ENCODE measurements around the gene LAMTOR2. TPM values are rescaled to one million over a fixed set of nuclear protein-coding genes. Genes with fewer than 3 reads are reported as not detected.

LAMTOR2 gene
- total and polyA plus RNA-seq, 2 donors (not counting 1 experiment from before 2014, with no cell fraction given), result 56.3 to 84.7 TPM

GRCh38 chr1:156072251-156072650, 17.7 kb downstream of the LAMTOR2 start:
- TF ChIP-seq EZH2 (IDR thresholded peaks at IDR 0.05; ENCODE audit: low read length, missing control alignments) (no peak), CTCF (conservative IDR thresholded peaks at IDR 0.05 in 1 of 2, IDR thresholded peaks at IDR 0.05 in 1 of 2; ENCODE audit: low read depth in 1 of 2, low read length in 2 of 2) (no peak)

GRCh38 chr1:156073110-156073687, 18.6 kb downstream of the LAMTOR2 start:
- H3K4me3 ChIP-seq (replicated peaks in 1 of 4; ENCODE audit: control extremely low read depth in 1 of 4, insufficient read depth in 1 of 4, low read depth in 3 of 4, low read length in 4 of 4), result no peak overlapping the region
- H3K79me2 ChIP-seq (ENCODE audit: control insufficient read depth, insufficient read depth, low read length), result no peaks in the 10 kb centered on the region
- H2AFZ ChIP-seq (ENCODE audit: low read length), result no peak overlapping the region
- H3K27ac ChIP-seq (ENCODE audit: insufficient read depth, low read length), result no peak overlapping the region
- H3K9me3 ChIP-seq (ENCODE audit: control insufficient read depth, insufficient read depth, low read depth, low read length), result no peaks in the 10 kb centered on the region
- H3K27me3 ChIP-seq (ENCODE audit: control insufficient read depth, insufficient read depth, low read length), result no peaks in the 10 kb centered on the region
- no peak overlapping the region for H3K4me2 ChIP-seq (ENCODE audit: extremely low read depth, insufficient read depth, low read length)
- no peak overlapping the region for H3K9ac ChIP-seq (ENCODE audit: insufficient read depth, low read length)
- TF ChIP-seq CTCF (conservative IDR thresholded peaks at IDR 0.05 in 1 of 2, IDR thresholded peaks at IDR 0.05 in 1 of 2; ENCODE audit: low read depth in 1 of 2, low read length in 2 of 2) (no peak), EZH2 (IDR thresholded peaks at IDR 0.05; ENCODE audit: low read length, missing control alignments) (no peak)
- no peak for DNase-seq (ENCODE audit: low read depth in 2 of 2)
- H4K20me1 ChIP-seq (ENCODE audit: control insufficient read depth, extremely low read depth, insufficient read depth, low read length), result no peaks in the 10 kb centered on the region
- no peaks in the 10 kb centered on the region for H3K4me1 ChIP-seq (ENCODE audit: control insufficient read depth, extremely low read depth, insufficient read depth, low read length)
- H3K36me3 ChIP-seq (ENCODE audit: control insufficient read depth, insufficient read depth, low read length), result peaks cover 2% of the 10 kb centered on the region

More at GRCh38 chr1:156072251-156072650, 17.7 kb downstream of the LAMTOR2 start:
- no peaks in the 10 kb centered on the region for H3K27me3 ChIP-seq (ENCODE audit: control insufficient read depth, insufficient read depth, low read length)
- H3K9ac ChIP-seq (ENCODE audit: insufficient read depth, low read length), result no peak overlapping the region
- H3K36me3 ChIP-seq (ENCODE audit: control insufficient read depth, insufficient read depth, low read length), result peaks cover 2% of the 10 kb centered on the region
- H4K20me1 ChIP-seq (ENCODE audit: control insufficient read depth, extremely low read depth, insufficient read depth, low read length), result no peaks in the 10 kb centered on the region
- H2AFZ ChIP-seq (ENCODE audit: low read length), result no peak overlapping the region
- no peak overlapping the region for H3K27ac ChIP-seq (ENCODE audit: insufficient read depth, low read length)
- no peak for DNase-seq (ENCODE audit: low read depth in 2 of 2)
- H3K4me1 ChIP-seq (ENCODE audit: control insufficient read depth, extremely low read depth, insufficient read depth, low read length), result no peaks in the 10 kb centered on the region
- no peaks in the 10 kb centered on the region for H3K79me2 ChIP-seq (ENCODE audit: control insufficient read depth, insufficient read depth, low read length)
- H3K9me3 ChIP-seq (ENCODE audit: control insufficient read depth, insufficient read depth, low read depth, low read length), result no peaks in the 10 kb centered on the region
- no peak overlapping the region for H3K4me3 ChIP-seq (replicated peaks in 1 of 4; ENCODE audit: control extremely low read depth in 1 of 4, insufficient read depth in 1 of 4, low read depth in 3 of 4, low read length in 4 of 4)
- H3K4me2 ChIP-seq (ENCODE audit: extremely low read depth, insufficient read depth, low read length), result no peak overlapping the region

GRCh38 chr1:156073740-156074139, 19.2 kb downstream of the LAMTOR2 start:
- Histone ChIP-seq H3K4me1 (ENCODE audit: control insufficient read depth, extremely low read depth, insufficient read depth, low read length) (no peaks in the 10 kb centered on the region), H3K9ac (ENCODE audit: insufficient read depth, low read length) (no peak overlapping the region), H3K27ac (ENCODE audit: insufficient read depth, low read length) (no peak overlapping the region), H3K27me3 (ENCODE audit: control insufficient read depth, insufficient read depth, low read length) (no peaks in the 10 kb centered on the region), H3K79me2 (ENCODE audit: control insufficient read depth, insufficient read depth, low read length) (no peaks in the 10 kb centered on the region), H3K4me2 (ENCODE audit: extremely low read depth, insufficient read depth, low read length) (no peak overlapping the region), H4K20me1 (ENCODE audit: control insufficient read depth, extremely low read depth, insufficient read depth, low read length) (no peaks in the 10 kb centered on the region), H2AFZ (ENCODE audit: low read length) (no peak overlapping the region), H3K4me3 (replicated peaks in 1 of 4; ENCODE audit: control extremely low read depth in 1 of 4, insufficient read depth in 1 of 4, low read depth in 3 of 4, low read length in 4 of 4) (no peak overlapping the region), H3K36me3 (ENCODE audit: control insufficient read depth, insufficient read depth, low read length) (peaks cover 2% of the 10 kb centered on the region), H3K9me3 (ENCODE audit: control insufficient read depth, insufficient read depth, low read depth, low read length) (no peaks in the 10 kb centered on the region)
- TF ChIP-seq CTCF (conservative IDR thresholded peaks at IDR 0.05 in 1 of 2, IDR thresholded peaks at IDR 0.05 in 1 of 2; ENCODE audit: low read depth in 1 of 2, low read length in 2 of 2), result no peak
- TF ChIP-seq EZH2 (IDR thresholded peaks at IDR 0.05; ENCODE audit: low read length, missing control alignments), result no peak
- DNase-seq (ENCODE audit: low read depth in 2 of 2), result no peak

Measured in fibroblast of lung (primary cell).